SKM-1 treated with dmso at 0.1 percent for 144 hours (cell line): Measurements from ENCODE around the gene ARAP3.
"Not testable (repeated sequence)": the region's sequence is repeated elsewhere in the genome, so short reads cannot be mapped to it uniquely, and the experiment has no call there.

Source experiments
- DNase-seq: peaks from one replicate; lab custom pipeline; 2025; ENCODE audit not compliant: unreplicated experiment; lab: John Stamatoyannopoulos, UW

Gene ARAP3

GRCh38 chr5:141618804-141619554 lies 63.1 kb downstream of the ARAP3 start, which contains the start of gene DIAPH1:
DIAPH1 (minus strand) TSS chr5:141619000; CDS start chr5:141618914, 86 bp downstream.
- DNase-seq: peak; percentile 95

- peak; percentile 23 for DNase-seq
Measured at GRCh38 chr5:141618030-141618803, 63.8 kb downstream of the ARAP3 start.

DNA sequence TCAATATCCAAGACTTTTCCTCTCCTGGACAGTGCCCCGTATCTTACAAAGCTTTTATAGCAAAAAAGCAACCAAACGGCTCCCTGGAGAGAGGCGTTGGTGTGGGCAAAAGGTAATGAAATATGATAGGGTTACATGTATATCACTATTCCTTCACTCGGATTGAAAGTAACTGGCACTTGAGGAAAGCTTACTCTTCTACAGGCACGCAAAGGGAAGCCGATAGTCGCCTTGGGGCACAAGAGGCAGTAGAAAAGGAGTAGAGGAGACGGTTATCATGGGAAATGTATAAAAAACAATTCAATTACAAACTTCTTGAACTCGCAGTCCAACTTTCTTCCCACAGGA lies 64.4 kb downstream of the ARAP3 start:
- DNase-seq: no peak

DNA sequence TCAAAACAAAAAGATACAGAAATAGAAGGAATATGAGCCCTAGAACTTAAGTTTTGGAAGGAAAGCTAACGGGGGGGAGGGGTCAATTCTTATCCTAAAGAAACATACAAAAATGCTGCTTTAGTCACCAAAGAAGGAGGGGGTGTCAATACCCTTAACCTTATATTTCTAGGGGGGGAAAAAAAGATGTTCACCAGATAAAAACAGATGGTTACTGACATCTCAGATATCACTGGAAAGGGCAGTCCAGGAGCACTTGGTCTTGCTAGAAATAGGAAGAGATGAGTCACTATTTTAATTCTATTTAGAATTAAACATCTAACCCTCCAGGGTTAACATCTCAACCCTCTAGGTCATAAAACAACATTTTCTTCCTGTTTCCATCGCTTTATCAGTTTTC lies 64.9 kb downstream of the ARAP3 start:
- no peak for DNase-seq

- no peak for DNase-seq
Measured at GRCh38 chr5:141615991-141616720, 65.9 kb downstream of the ARAP3 start.

GRCh38 chr5:141613344-141613743 lies 68.7 kb downstream of the ARAP3 start:
- no peak for DNase-seq

- DNase-seq: no peak
Measured at GRCh38 chr5:141611289-141611688, 70.7 kb downstream of the ARAP3 start.

DNA sequence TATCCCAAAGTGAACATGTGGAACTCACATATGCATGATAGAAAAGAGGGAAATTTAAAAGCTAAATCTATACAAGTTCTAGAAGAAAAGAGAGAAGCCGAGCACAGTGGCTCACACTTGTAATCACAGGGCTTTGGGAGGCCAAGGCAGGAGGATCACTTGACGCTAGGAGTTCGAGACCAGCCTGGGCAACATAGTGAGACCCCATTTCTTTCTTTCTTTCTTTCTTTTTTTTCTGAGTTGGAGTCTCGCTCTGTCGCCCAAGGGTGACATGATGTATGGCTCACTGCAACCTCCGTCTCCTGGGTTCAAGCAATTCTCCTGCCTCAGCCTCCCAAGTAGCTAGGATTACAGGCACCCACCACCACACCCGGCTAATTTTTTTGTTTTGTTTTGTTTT lies 72.1 kb downstream of the ARAP3 start:
- not testable (repeated sequence) for DNase-seq

DNA sequence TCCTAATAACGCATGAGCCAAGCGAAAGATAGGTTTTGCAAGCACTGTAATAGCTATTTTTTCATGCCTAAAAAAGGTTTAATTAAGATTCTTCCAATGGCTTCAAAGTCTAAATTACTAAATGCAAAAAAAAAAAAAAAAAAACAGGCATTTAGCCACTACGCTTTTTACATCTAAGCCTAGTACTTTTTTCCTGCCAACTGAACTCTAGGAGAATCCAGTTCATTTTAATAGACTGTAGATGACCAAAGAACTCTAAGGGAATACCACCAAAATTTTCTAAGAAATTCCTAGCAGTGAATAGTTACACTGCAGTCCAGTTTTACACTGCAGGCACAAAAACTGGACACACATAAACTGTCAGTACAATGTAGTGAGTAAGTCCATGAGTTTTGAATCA lies 73.0 kb downstream of the ARAP3 start:
- no peak for DNase-seq

DNA sequence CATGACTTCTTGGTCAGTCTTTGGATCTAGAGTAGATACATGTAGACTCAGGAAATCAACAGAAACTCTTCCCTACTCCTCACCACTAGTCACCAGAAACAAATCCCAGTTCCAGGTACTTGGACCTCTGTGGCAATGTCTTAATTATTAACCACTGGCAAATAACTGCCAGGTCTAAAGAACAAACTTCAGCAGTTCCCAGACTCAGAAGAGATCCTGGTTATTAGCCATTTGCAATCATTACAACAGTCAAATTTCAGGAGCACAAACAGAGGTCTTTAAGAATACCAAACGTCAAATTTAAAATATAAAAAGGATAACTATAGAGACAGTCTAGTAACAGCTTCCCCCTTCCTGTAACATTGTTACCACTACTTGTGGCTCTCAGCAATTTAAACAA lies 73.5 kb downstream of the ARAP3 start:
- DNase-seq: no peak

- DNase-seq: no peak
Measured at GRCh38 chr5:141608046-141608445, 74.0 kb downstream of the ARAP3 start.

DNA sequence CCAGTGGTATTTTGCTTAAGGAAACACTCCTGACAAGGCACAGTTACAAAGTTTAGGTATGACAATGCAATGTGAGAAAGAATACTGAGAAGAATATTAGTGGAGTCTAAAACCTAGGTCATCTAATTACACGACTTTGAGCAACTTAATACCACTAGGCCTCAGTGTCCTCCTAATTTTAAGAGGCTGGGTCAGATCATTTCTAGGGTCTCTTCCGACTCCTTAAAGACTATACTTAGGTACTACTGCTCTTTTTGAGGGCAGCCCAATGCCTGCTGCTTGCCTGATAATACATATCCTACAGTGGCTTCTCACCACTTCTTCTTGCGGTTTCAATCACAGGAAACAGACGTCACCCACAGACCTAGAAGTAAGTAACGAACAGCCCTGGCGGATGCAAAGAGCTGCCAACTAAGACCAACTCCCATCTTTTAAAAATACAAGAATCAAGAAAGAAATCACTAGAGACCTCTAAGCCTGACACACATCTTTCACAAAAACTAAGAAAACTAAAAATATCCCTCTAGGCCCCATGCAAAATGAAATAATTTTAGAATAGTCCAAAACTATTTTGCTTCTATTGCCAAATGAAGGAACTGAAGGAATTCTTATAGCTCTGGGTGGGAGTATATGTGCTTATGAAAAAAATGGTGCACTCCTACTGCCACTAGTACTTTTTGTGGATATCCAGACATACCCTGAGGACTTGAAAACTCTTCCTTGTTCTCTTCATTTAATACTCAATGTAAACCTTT lies 76.3 kb downstream of the ARAP3 start:
- DNase-seq: peak; percentile 96

- DNase-seq: peak; percentile 98
Measured at GRCh38 chr5:141603923-141604717, 77.9 kb downstream of the ARAP3 start.
